Neuronal stem cell (in vitro differentiated cells): Measurements from ENCODE around the gene C2CD5. TPM values are rescaled to one million over a fixed set of nuclear protein-coding genes. Genes with fewer than 3 reads are reported as not detected.

Experiments
- DNase-seq: peaks from one replicate; pipeline ENCODE4 v3.0.0-alpha.2; 2013; ENCODE audit warnings: low spot score
- H2AFZ ChIP-seq: one replicate; pipeline ENCODE4 v1.6.1; 2013; ENCODE audit warnings: mild to moderate bottlenecking, low read length, inconsistent platforms
- H2AK5ac ChIP-seq: 2 replicates; pipeline ENCODE4 v1.6.1; 2013; ENCODE audit warnings: low read depth, mild to moderate bottlenecking, inconsistent platforms, low read length, moderate library complexity, mixed read lengths
- H2BK120ac ChIP-seq: 2 replicates; pipeline ENCODE4 v1.6.1; 2013; ENCODE audit warnings: low read depth, mild to moderate bottlenecking, inconsistent platforms, low read length, moderate library complexity, mixed read lengths
- H2BK12ac ChIP-seq: one replicate; pipeline ENCODE4 v1.6.1; 2013; ENCODE audit warnings: low read length, inconsistent platforms
- H2BK15ac ChIP-seq: 2 replicates; pipeline ENCODE4 v1.6.1; 2013; ENCODE audit warnings: mild to moderate bottlenecking, low read length, inconsistent platforms, mixed read lengths
- H2BK5ac ChIP-seq: one replicate; pipeline ENCODE4 v1.6.1; 2013; ENCODE audit warnings: inconsistent platforms, mild to moderate bottlenecking, low read length, moderate library complexity
- H3K14ac ChIP-seq: one replicate; pipeline ENCODE4 v1.6.1; 2013; ENCODE audit warnings: low read length, inconsistent platforms
- H3K18ac ChIP-seq: 2 replicates; pipeline ENCODE4 v1.6.1; 2013; ENCODE audit warnings: low read length, inconsistent platforms
- H3K23ac ChIP-seq: 2 replicates; pipeline ENCODE4 v1.6.1; 2013; ENCODE audit warnings: low read depth, mild to moderate bottlenecking, mixed read lengths, low read length, inconsistent platforms; ENCODE audit not compliant: poor library complexity
- H3K27ac ChIP-seq: replicated peaks from 3 replicates; pipeline ENCODE4 v1.5.1; 2013; ENCODE audit warnings: low read length, inconsistent platforms
- H3K27me3 ChIP-seq, 3 experiments: 2 replicates each; pipeline ENCODE4 v1.6.1; 2013; ENCODE audit warnings: low read length in 3 of 3, mild to moderate bottlenecking in 2 of 3, inconsistent platforms in 1 of 3, low read depth in 1 of 3, mixed read lengths in 1 of 3, moderate library complexity in 1 of 3; ENCODE audit not compliant: control insufficient read depth in 3 of 3, insufficient read depth in 3 of 3
- H3K36me3 ChIP-seq, 2 donors: replicated peaks in 1 of 2; 2 replicates each; pipeline ENCODE4 v1.6.1; 2013; ENCODE audit warnings: low read length in 2 of 2; ENCODE audit not compliant: control insufficient read depth in 2 of 2, insufficient read depth in 2 of 2
- H3K4ac ChIP-seq: 2 replicates; pipeline ENCODE4 v1.6.1; 2013; ENCODE audit warnings: inconsistent platforms, mild to moderate bottlenecking, low read length, moderate library complexity
- H3K4me1 ChIP-seq, 2 donors: 1 replicate in 1 of 2; 2 replicates in 1 of 2; pipeline ENCODE4 v1.6.1; 2013; ENCODE audit warnings: low read length in 2 of 2, low read depth in 1 of 2; ENCODE audit not compliant: control insufficient read depth in 2 of 2, insufficient read depth in 1 of 2
- H3K4me2 ChIP-seq: one replicate; pipeline ENCODE4 v1.6.1; 2013; ENCODE audit warnings: mild to moderate bottlenecking, low read length, inconsistent platforms; ENCODE audit not compliant: insufficient read depth, poor library complexity, severe bottlenecking
- H3K4me3 ChIP-seq, 2 donors: 2 replicates each; pipeline ENCODE4 v1.5.1; 2013; ENCODE audit warnings: low read length in 2 of 2, mild to moderate bottlenecking in 2 of 2, inconsistent platforms in 1 of 2, moderate library complexity in 1 of 2
- H3K79me1 ChIP-seq: one replicate; pipeline ENCODE4 v1.6.1; 2013; ENCODE audit warnings: low read depth, mild to moderate bottlenecking, inconsistent platforms, low read length, moderate library complexity
- H3K9ac ChIP-seq: one replicate; pipeline ENCODE4 v1.6.1; 2013; ENCODE audit warnings: mild to moderate bottlenecking, low read depth, low read length, inconsistent platforms; ENCODE audit not compliant: poor library complexity
- H3K9me3 ChIP-seq, 2 donors: replicated peaks in 1 of 2; 2 replicates each; pipeline versions ENCODE3 to v1.6.1; 2013; ENCODE audit warnings: low read length in 2 of 2, mild to moderate bottlenecking in 2 of 2, inconsistent platforms in 1 of 2, low read depth in 1 of 2, mixed read lengths in 1 of 2, moderate library complexity in 1 of 2; ENCODE audit not compliant: control insufficient read depth in 2 of 2, insufficient read depth in 1 of 2
- H4K8ac ChIP-seq: one replicate; pipeline ENCODE4 v1.6.1; 2013; ENCODE audit warnings: low read depth, mild to moderate bottlenecking, inconsistent platforms, low read length, moderate library complexity
- H4K91ac ChIP-seq: one replicate; pipeline ENCODE4 v1.6.1; 2013; ENCODE audit warnings: low read length, low read depth, mild to moderate bottlenecking, inconsistent platforms; ENCODE audit not compliant: poor library complexity
- WGBS, 2 donors: extraction: QIAGEN DNeasy Blood & Tissue Kit; methylation state at CpG; one replicate each; pipeline ENCODE4 v1.1.7; 2013; ENCODE audit warnings: missing lambda C conversion rate in 2 of 2, mixed read lengths in 1 of 2; ENCODE audit not compliant: insufficient read length in 2 of 2, insufficient replicate concordance in 1 of 2; ENCODE audit errors: extremely low coverage in 2 of 2; 5-methylcytosine and 5-hydroxymethylcytosine counted together
- polyA plus RNA-seq, 2 experiments: library from polyadenylated mRNA; stranded (reverse); fragments of 200-250 nt; gene quantifications; one replicate each; pipeline ENCODE4 v1.2.3, GENCODE V29; 2013

The C2CD5 gene, protein sequence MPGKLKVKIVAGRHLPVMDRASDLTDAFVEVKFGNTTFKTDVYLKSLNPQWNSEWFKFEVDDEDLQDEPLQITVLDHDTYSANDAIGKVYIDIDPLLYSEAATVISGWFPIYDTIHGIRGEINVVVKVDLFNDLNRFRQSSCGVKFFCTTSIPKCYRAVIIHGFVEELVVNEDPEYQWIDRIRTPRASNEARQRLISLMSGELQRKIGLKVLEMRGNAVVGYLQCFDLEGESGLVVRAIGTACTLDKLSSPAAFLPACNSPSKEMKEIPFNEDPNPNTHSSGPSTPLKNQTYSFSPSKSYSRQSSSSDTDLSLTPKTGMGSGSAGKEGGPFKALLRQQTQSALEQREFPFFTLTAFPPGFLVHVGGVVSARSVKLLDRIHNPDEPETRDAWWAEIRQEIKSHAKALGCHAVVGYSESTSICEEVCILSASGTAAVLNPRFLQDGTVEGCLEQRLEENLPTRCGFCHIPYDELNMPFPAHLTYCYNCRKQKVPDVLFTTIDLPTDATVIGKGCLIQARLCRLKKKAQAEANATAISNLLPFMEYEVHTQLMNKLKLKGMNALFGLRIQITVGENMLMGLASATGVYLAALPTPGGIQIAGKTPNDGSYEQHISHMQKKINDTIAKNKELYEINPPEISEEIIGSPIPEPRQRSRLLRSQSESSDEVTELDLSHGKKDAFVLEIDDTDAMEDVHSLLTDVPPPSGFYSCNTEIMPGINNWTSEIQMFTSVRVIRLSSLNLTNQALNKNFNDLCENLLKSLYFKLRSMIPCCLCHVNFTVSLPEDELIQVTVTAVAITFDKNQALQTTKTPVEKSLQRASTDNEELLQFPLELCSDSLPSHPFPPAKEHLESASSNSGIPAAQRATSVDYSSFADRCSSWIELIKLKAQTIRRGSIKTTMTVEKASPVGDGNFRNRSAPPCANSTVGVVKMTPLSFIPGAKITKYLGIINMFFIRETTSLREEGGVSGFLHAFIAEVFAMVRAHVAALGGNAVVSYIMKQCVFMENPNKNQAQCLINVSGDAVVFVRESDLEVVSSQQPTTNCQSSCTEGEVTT
- polyA plus RNA-seq (2013, experiment 1 of 2), result 29.8 TPM
- 29.3 TPM for polyA plus RNA-seq (2013, experiment 2 of 2)

DNA sequence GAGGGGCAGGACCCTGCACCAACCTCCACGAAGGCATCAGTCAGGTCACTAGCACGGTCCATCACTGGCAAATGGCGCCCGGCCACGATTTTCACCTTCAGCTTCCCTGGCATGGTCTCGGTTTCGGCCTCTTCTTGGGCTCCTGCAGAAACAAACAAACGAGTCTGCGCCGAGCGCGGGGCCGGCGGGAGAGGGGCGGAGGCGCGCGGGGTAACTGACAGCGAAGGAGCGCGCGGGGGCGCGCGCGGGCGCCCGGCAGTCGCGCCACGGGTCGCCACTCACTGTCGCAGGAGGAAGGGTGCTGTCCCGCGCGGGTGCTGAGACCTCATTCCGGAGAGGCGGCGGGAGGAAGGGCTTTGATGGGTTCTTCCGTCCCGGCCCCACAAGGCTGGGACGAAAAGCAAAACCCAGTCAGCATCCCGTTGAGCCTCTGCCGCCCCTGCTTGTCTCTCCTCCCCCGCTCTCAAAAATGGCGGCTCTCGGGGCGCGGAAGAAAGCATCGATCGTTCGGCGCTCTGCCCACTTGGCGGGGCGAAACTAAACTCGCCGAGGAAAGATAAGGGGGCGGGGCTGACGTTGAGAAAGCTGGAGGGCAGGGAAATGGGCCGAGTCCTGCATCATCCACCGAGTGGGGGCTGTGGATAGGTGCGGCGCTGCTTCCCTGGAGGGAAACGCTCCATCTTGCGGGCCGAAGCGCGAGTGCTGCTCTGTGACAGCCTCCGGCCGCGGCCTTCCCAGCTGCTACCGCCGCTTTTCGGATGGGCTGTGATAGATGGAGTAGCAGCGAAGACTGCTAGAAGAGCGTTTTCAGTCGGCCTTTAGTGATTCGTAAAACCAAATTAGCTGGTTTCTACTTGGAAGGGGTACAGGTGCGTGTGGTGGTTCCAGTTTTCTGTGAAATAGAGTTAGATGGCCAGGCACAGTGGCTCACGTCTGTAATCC lies at the start of gene C2CD5:
Gene C2CD5, minus strand, starts transcription at position 505 of the 942 bp plus-strand sequence. Its CDS starts 392 bp downstream, at position 113.
- Histone ChIP-seq H2BK5ac (peak within 1 kb of the TSS; percentile 77), H2AK5ac (peak within 1 kb of the TSS; percentile 35), H2AFZ (peak within 1 kb of the TSS; percentile 98), H3K18ac (peak within 1 kb of the TSS; percentile 97), H4K91ac (no peak within 1 kb of the TSS), H3K4me1 (peaks cover 0 to 4% of the 10 kb centered on the region in 2 donors), H3K36me3 (peaks cover 0 to 5% of the 10 kb centered on the region in 2 donors), H2BK120ac (peak within 1 kb of the TSS; percentile 30), H3K27me3 (no peaks in the 10 kb centered on the region), H3K23ac (peak within 1 kb of the TSS; percentile 83), H3K79me1 (peaks cover 2% of the 10 kb centered on the region), H4K8ac (no peak within 1 kb of the TSS), H2BK12ac (no peak within 1 kb of the TSS), H3K9me3 (no peaks in the 10 kb centered on the region), H3K4me3 (peak within 1 kb of the TSS; percentile 84 to 98), H2BK15ac (no peak within 1 kb of the TSS), H3K14ac (no peak within 1 kb of the TSS), H3K4ac (peak within 1 kb of the TSS; percentile 17), H3K27ac (peak within 1 kb of the TSS; percentile 94), H3K9ac (peak within 1 kb of the TSS; percentile 88), H3K4me2 (peak within 1 kb of the TSS; percentile 70)
- DNase-seq, result peak; percentile 96
- no CpG with 5 or more reads among the region's 80 CpGs for WGBS, 2 donors

- Histone ChIP-seq H2BK5ac (no peak overlapping the region), H3K9ac (no peak overlapping the region), H3K14ac (no peak overlapping the region), H3K27ac (no peak overlapping the region), H3K23ac (no peak overlapping the region), H3K9me3 (no peaks in the 10 kb centered on the region), H3K36me3 (no peaks in the 10 kb centered on the region), H3K4me1 (no peaks in the 10 kb centered on the region), H2BK120ac (no peak overlapping the region), H3K4me2 (no peak overlapping the region), H3K4ac (no peak overlapping the region), H4K91ac (no peak overlapping the region), H4K8ac (no peak overlapping the region), H2BK12ac (no peak overlapping the region), H3K4me3 (no peak overlapping the region), H3K27me3 (peaks cover 0 to 4% (median 0%) of the 10 kb centered on the region in 3 experiments), H3K18ac (no peak overlapping the region), H3K79me1 (no peaks in the 10 kb centered on the region), H2BK15ac (no peak overlapping the region), H2AFZ (no peak overlapping the region), H2AK5ac (no peak overlapping the region)
- no peak for DNase-seq
These were observed 49.5 kb upstream of the C2CD5 start for GRCh38 chr12:22593864-22594263.

DNA sequence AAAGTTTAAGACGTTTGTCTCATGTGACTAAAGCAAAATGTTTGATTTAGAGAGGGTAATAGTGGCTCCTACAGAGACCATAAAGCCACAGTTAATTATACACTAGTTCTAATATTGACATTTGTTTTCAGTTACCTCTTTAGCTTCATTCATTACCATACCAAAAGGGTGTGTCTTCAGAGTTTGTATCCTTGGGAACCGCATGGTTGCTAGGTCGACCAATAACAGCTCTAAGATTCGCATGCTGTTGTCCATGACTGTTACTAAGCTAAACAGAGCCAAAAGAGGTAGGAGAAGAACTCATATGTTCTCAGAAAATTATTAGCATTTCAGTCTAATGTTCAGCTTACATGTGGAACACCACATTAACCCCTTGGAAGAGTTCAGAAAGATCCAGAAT lies 44.5 kb upstream of the C2CD5 start:
- H3K36me3 ChIP-seq, result no peaks in the 10 kb centered on the region
- no peak overlapping the region for H2AFZ ChIP-seq
- no peak overlapping the region for H2BK120ac ChIP-seq
- H3K14ac ChIP-seq, result no peak overlapping the region
- DNase-seq, result no peak
- no peak overlapping the region for H3K4ac ChIP-seq
- no peak overlapping the region for H4K91ac ChIP-seq
- WGBS, 2 donors, result no CpG with 5 or more reads among the region's 4 CpGs
- H3K27me3 ChIP-seq, result no peaks in the 10 kb centered on the region
- no peak overlapping the region for H3K18ac ChIP-seq
- no peak overlapping the region for H2BK15ac ChIP-seq
- no peak overlapping the region for H2BK5ac ChIP-seq
- H3K4me3 ChIP-seq, result no peak overlapping the region
- H3K9ac ChIP-seq, result no peak overlapping the region
- H2BK12ac ChIP-seq, result no peak overlapping the region
- no peak overlapping the region for H3K27ac ChIP-seq
- H3K4me2 ChIP-seq, result no peak overlapping the region
- H3K23ac ChIP-seq, result no peak overlapping the region
- H2AK5ac ChIP-seq, result no peak overlapping the region
- H3K9me3 ChIP-seq, result no peaks in the 10 kb centered on the region
- no peaks in the 10 kb centered on the region for H3K4me1 ChIP-seq
- no peak overlapping the region for H4K8ac ChIP-seq
- H3K79me1 ChIP-seq, result no peaks in the 10 kb centered on the region
